OCI-LY1 (cell line): ENCODE measurements around the gene DIAPH1.

ENCODE experiments used
- EZH2 ChIP-seq: fragments of 200-600 bp; sonication (generic), shearing (Covaris generic); IDR thresholded peaks from 2 replicates; pipeline ENCODE4 v1.8.0; 2017; ENCODE audit warnings: borderline replicate concordance, mixed run types, mild to moderate bottlenecking, antibody characterized with exemption, low read length, moderate library complexity, mixed read lengths
- TF ChIP-seq, protein P1 (sequence below): fragments of 200-600 bp; sonication (generic), shearing (Covaris generic); IDR thresholded peaks from 2 replicates; pipeline ENCODE4 v1.5.1; 2017; ENCODE audit warnings: mild to moderate bottlenecking, antibody characterized with exemption, low read length, moderate library complexity, mixed read lengths

DNA sequence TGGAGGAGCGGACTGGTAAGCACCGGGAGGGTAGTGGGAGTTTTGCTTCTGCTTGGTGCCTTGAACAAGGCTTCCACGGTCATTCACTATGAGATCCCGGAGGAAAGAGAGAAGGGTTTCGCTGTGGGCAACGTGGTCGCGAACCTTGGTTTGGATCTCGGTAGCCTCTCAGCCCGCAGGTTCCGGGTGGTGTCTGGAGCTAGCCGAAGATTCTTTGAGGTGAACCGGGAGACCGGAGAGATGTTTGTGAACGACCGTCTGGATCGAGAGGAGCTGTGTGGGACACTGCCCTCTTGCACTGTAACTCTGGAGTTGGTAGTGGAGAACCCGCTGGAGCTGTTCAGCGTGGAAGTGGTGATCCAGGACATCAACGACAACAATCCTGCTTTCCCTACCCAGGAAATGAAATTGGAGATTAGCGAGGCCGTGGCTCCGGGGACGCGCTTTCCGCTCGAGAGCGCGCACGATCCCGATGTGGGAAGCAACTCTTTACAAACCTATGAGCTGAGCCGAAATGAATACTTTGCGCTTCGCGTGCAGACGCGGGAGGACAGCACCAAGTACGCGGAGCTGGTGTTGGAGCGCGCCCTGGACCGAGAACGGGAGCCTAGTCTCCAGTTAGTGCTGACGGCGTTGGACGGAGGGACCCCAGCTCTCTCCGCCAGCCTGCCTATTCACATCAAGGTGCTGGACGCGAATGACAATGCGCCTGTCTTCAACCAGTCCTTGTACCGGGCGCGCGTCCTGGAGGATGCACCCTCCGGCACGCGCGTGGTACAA is 142.5 kb downstream of the DIAPH1 start:
- TF ChIP-seq, protein P1, sequence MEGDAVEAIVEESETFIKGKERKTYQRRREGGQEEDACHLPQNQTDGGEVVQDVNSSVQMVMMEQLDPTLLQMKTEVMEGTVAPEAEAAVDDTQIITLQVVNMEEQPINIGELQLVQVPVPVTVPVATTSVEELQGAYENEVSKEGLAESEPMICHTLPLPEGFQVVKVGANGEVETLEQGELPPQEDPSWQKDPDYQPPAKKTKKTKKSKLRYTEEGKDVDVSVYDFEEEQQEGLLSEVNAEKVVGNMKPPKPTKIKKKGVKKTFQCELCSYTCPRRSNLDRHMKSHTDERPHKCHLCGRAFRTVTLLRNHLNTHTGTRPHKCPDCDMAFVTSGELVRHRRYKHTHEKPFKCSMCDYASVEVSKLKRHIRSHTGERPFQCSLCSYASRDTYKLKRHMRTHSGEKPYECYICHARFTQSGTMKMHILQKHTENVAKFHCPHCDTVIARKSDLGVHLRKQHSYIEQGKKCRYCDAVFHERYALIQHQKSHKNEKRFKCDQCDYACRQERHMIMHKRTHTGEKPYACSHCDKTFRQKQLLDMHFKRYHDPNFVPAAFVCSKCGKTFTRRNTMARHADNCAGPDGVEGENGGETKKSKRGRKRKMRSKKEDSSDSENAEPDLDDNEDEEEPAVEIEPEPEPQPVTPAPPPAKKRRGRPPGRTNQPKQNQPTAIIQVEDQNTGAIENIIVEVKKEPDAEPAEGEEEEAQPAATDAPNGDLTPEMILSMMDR = no peak
- TF ChIP-seq EZH2 = no peak
